ENCODE measurements around the gene MYL12A. TPM values are rescaled to one million over a fixed set of nuclear protein-coding genes. Genes with fewer than 3 reads are reported as not detected.
A peak's percentile ranks its signal among the peaks of the same experiment; 100 is the strongest.

MYL12A gene
- total RNA-seq, 2 experiments from 2014 or later, result 538 to 542 TPM

- peak overlapping the region; percentile 95 for H3K27ac Mint-ChIP-seq
- ChIA-PET CTCF (interaction anchor here (1.2 to 1.9 kb wide), 3 partner anchors 10 to 333 kb away, joined by 5 to 6 read pairs (median 5); no protein-coding TSS in a partner anchor), POLR2A (interaction anchor here (1.1 to 3.5 kb wide), 2 partner anchors 12 to 36 kb away, joined by 7 to 24 read pairs; no protein-coding TSS in a partner anchor)
- peaks cover 20% of the 10 kb centered on the region for H3K36me3 Mint-ChIP-seq
- peak overlapping the region; percentile 89 for H3K4me3 Mint-ChIP-seq
- no peaks in the 10 kb centered on the region for H3K9me3 Mint-ChIP-seq
- no peak for DNase-seq
- intact Hi-C loops (cut with micrococcal nuclease), result loop anchor here (1.0 to 2.0 kb wide), 4 partner anchors 14 to 333 kb away; partner anchors contain the start of gene MYL12A
- H3K4me1 Mint-ChIP-seq (ENCODE audit: low read depth), result peaks cover 60% of the 10 kb centered on the region
- no peaks in the 10 kb centered on the region for H3K27me3 Mint-ChIP-seq
Measured at GRCh38 chr18:3260995-3261372, 13.4 kb downstream of the MYL12A start.

DNA sequence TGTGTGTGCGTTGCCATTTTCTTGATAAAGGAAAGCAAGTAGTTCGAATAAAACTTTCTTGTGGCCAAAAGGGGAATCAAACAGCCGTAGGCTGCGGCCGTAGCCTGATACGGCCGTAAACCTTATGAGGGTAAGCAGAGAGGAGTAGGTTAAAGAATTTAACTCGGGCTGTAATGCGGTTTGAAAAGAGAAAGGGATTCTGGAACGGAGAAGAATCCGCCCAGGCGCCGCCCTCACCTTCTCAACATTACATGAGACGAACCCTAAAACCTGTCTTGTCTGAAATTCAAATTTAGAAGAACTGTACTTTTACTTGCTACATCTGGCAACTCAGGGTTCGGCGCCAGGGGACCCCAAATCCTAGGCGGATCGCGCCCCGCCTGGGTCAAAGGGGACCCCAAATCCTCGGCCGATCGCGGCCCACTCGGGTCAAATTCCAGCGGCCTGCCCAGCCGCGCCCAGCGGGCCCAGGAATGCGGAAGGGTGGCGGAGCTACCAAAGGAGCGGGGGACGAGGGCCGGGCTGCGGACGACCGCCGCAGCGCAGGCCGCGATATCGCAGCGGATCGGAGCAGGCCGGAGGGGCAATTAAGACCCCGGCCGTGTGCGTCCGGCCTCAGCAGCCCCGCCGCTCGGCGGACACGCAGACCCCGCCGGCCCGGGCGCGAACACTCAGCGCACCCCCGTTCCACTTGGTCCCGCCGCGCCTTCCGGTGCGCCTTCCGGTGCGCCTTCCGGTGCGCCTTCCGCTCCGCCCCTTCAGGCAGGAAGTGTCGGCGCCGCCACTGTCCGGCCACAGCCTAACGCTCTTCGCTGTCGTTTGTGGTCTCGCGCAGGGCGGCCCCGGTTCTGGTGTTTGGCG is 14.0 kb downstream of the MYL12A start, which contains the start of gene MYL12B:
Gene MYL12B (plus strand): TSS at position 761 of the 861 bp plus-strand sequence. CDS start 10,766 bp downstream, outside the sequence.
- peak; percentile 85 for DNase-seq
- no peaks in the 10 kb centered on the region for H3K9me3 Mint-ChIP-seq
- H3K27me3 Mint-ChIP-seq, result no peaks in the 10 kb centered on the region
- POLR2A ChIA-PET, result interaction anchor here (0.5 to 3.5 kb wide), 5 partner anchors 12 to 311 kb away, joined by 3 to 24 read pairs (median 3); no protein-coding TSS in a partner anchor
- peak within 1 kb of the TSS; percentile 95 for H3K27ac Mint-ChIP-seq
- CTCF ChIA-PET, result interaction anchor here (1.1 to 1.9 kb wide), 3 partner anchors 10 to 403 kb away, joined by 3 to 6 read pairs (median 5); no protein-coding TSS in a partner anchor
- H3K4me3 Mint-ChIP-seq, result peak within 1 kb of the TSS; percentile 89
- peaks cover 18% of the 10 kb centered on the region for H3K36me3 Mint-ChIP-seq
- intact Hi-C loops (cut with micrococcal nuclease), result loop anchor here (1.0 to 2.0 kb wide), 5 partner anchors 14 to 333 kb away; partner anchors contain the start of gene MYL12A
- H3K4me1 Mint-ChIP-seq (ENCODE audit: low read depth), result peaks cover 62% of the 10 kb centered on the region

GRCh38 chr18:3262234-3263131 is 14.9 kb downstream of the MYL12A start:
- peak overlapping the region; percentile 95 for H3K27ac Mint-ChIP-seq
- peaks cover 10% of the 10 kb centered on the region for H3K36me3 Mint-ChIP-seq
- intact Hi-C loops (cut with micrococcal nuclease), result loop anchor here (2.0 kb wide), 1 partner anchor 196 kb away; no protein-coding TSS in a partner anchor
- peak overlapping the region; percentile 89 for H3K4me3 Mint-ChIP-seq
- ChIA-PET CTCF (interaction anchor here (1.1 to 1.7 kb wide), 5 partner anchors 11 to 402 kb away, joined by 3 to 5 read pairs (median 5); partner anchors contain the start of gene MYL12A), POLR2A (interaction anchor here (0.5 to 3.5 kb wide), 4 partner anchors 13 to 312 kb away, joined by 3 to 24 read pairs (median 3); no protein-coding TSS in a partner anchor)
- no peaks in the 10 kb centered on the region for H3K27me3 Mint-ChIP-seq
- H3K4me1 Mint-ChIP-seq (ENCODE audit: low read depth), result peaks cover 63% of the 10 kb centered on the region
- H3K9me3 Mint-ChIP-seq, result no peaks in the 10 kb centered on the region
- DNase-seq, result peak; percentile 56

- ChIA-PET CTCF (interaction anchor here (0.8 to 2.2 kb wide), 7 partner anchors 14 to 331 kb away, joined by 3 to 8 read pairs (median 4); partner anchors contain the start of gene MYL12A), POLR2A (interaction anchor here (0.8 to 1.8 kb wide), 3 partner anchors 14 to 340 kb away, joined by 3 to 4 read pairs (median 3); no protein-coding TSS in a partner anchor)
- intact Hi-C loops (cut with micrococcal nuclease), result loop anchor here (2.0 kb wide), 1 partner anchor 196 kb away; no protein-coding TSS in a partner anchor
- H3K27ac Mint-ChIP-seq, result peak overlapping the region; percentile 90
- no peaks in the 10 kb centered on the region for H3K27me3 Mint-ChIP-seq
- peak overlapping the region; percentile 89 for H3K4me3 Mint-ChIP-seq
- DNase-seq, result no peak
- H3K9me3 Mint-ChIP-seq, result no peaks in the 10 kb centered on the region
- peaks cover 61% of the 10 kb centered on the region for H3K4me1 Mint-ChIP-seq (ENCODE audit: low read depth)
- peaks cover 5% of the 10 kb centered on the region for H3K36me3 Mint-ChIP-seq
Measured at GRCh38 chr18:3263132-3263700, 15.6 kb downstream of the MYL12A start.

DNA sequence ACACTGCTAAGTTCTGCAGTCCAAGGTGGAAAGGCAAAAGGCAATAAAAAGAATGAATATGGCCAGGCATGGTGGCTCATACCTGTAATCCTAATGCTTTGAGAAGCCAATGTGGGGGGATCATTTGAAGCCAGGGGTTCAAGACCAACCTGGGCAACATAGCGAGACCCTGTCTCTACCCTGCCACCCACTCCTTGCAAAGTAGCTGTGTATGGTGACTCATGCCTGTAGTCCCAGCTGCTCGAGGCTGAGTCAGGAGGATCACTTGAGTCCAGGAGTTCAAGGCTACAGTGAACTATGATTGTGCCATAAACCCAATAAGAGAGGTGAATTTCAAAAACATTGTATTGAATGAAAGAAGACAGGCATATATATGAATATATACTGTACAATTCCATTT is 16.8 kb downstream of the MYL12A start:
- peaks cover 5% of the 10 kb centered on the region for H3K36me3 Mint-ChIP-seq
- peak overlapping the region; percentile 24 for H3K4me3 Mint-ChIP-seq
- H3K9me3 Mint-ChIP-seq, result no peaks in the 10 kb centered on the region
- intact Hi-C loops (cut with micrococcal nuclease), result no loop called here
- H3K27me3 Mint-ChIP-seq, result no peaks in the 10 kb centered on the region
- POLR2A ChIA-PET, result interaction anchor here (1.3 to 1.8 kb wide), 2 partner anchors 16 to 33 kb away, joined by 4 to 5 read pairs; no protein-coding TSS in a partner anchor
- CTCF ChIA-PET, result interaction anchor here (0.5 to 2.2 kb wide), 6 partner anchors 15 to 330 kb away, joined by 3 to 8 read pairs (median 4); no protein-coding TSS in a partner anchor
- H3K27ac Mint-ChIP-seq, result peak overlapping the region; percentile 64
- peaks cover 68% of the 10 kb centered on the region for H3K4me1 Mint-ChIP-seq (ENCODE audit: low read depth)
- DNase-seq, result peak; percentile 40

- Mint-ChIP-seq H3K36me3 (peaks cover 5% of the 10 kb centered on the region), H3K4me3 (peak overlapping the region; percentile 6), H3K4me1 (ENCODE audit: low read depth) (peaks cover 69% of the 10 kb centered on the region), H3K27me3 (no peaks in the 10 kb centered on the region), H3K27ac (peak overlapping the region; percentile 72), H3K9me3 (no peaks in the 10 kb centered on the region)
- ChIA-PET CTCF (interaction anchor here (0.7 to 2.2 kb wide), 4 partner anchors 31 to 401 kb away, joined by 3 to 8 read pairs (median 4); no protein-coding TSS in a partner anchor), POLR2A (no interaction called here)
- intact Hi-C loops (cut with micrococcal nuclease), result loop anchor here (1.0 kb wide), 1 partner anchor 185 kb away; the partner anchor contains the start of gene TGIF1
- no peak for DNase-seq
Measured at GRCh38 chr18:3265564-3266033, 18.0 kb downstream of the MYL12A start.

- Mint-ChIP-seq H3K9me3 (no peaks in the 10 kb centered on the region), H3K27ac (peak overlapping the region; percentile 73), H3K4me1 (ENCODE audit: low read depth) (peaks cover 72% of the 10 kb centered on the region), H3K27me3 (no peaks in the 10 kb centered on the region), H3K4me3 (no peak overlapping the region), H3K36me3 (peaks cover 5% of the 10 kb centered on the region)
- DNase-seq, result no peak
- ChIA-PET POLR2A (no interaction called here), CTCF (interaction anchor here (0.7 to 1.8 kb wide), 3 partner anchors 31 to 400 kb away, joined by 3 to 6 read pairs (median 3); no protein-coding TSS in a partner anchor)
- intact Hi-C loops (cut with micrococcal nuclease), result no loop called here
Measured at GRCh38 chr18:3266062-3266608, 18.5 kb downstream of the MYL12A start.

GRCh38 chr18:3268306-3268705 is 20.7 kb downstream of the MYL12A start:
- intact Hi-C loops (cut with micrococcal nuclease), result no loop called here
- H3K4me3 Mint-ChIP-seq, result no peak overlapping the region
- ChIA-PET POLR2A (no interaction called here), CTCF (interaction anchor here (1.0 kb wide), 1 partner anchor 14 kb away, joined by 3 read pairs; no protein-coding TSS in a partner anchor)
- no peak for DNase-seq
- no peaks in the 10 kb centered on the region for H3K27me3 Mint-ChIP-seq
- H3K36me3 Mint-ChIP-seq, result peaks cover 9% of the 10 kb centered on the region
- H3K4me1 Mint-ChIP-seq (ENCODE audit: low read depth), result peaks cover 89% of the 10 kb centered on the region
- peak overlapping the region; percentile 23 for H3K27ac Mint-ChIP-seq
- no peaks in the 10 kb centered on the region for H3K9me3 Mint-ChIP-seq

DNA sequence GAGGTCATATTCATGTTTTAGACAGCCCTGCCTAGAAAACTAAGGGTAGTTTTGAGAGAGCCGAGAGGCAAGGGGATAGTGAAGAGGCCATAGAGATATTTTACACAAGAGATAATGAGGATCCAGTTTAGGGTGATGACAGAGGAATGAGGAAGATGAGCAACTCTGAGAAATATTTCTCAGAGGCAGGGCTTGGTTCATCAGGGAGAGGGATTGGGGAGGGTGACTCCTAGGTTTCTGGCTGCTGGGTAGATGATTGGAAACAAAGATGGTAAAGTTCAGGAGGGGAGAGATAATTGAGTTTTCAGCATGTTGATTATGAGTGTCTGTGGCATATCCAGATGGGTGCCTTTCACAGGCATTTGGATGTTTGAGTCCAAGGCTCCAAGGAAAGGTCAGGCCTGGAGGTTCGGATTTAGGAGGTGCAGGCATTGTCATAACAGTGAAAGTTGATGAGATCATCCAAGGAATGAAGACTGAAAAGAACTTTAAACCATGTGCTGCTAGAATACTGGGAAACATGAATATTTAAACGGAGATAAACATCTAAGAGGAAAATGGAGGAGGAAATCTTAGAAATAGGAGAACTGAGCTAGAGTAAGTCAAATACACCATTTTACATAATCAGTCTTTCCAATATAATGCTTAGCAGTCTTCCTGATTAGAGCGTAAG is 21.8 kb downstream of the MYL12A start:
- Mint-ChIP-seq H3K27ac (peak overlapping the region; percentile 24), H3K36me3 (peaks cover 11% of the 10 kb centered on the region), H3K27me3 (no peaks in the 10 kb centered on the region), H3K4me1 (ENCODE audit: low read depth) (peaks cover 81% of the 10 kb centered on the region), H3K4me3 (no peak overlapping the region), H3K9me3 (no peaks in the 10 kb centered on the region)
- ChIA-PET POLR2A (no interaction called here), CTCF (interaction anchor here (1.0 kb wide), 1 partner anchor 13 kb away, joined by 3 read pairs; no protein-coding TSS in a partner anchor)
- DNase-seq, result no peak
- intact Hi-C loops (cut with micrococcal nuclease), result no loop called here

- H3K36me3 Mint-ChIP-seq, result peaks cover 10% of the 10 kb centered on the region
- ChIA-PET CTCF (no interaction called here), POLR2A (no interaction called here)
- H3K27ac Mint-ChIP-seq, result peak overlapping the region; percentile 24
- H3K4me1 Mint-ChIP-seq (ENCODE audit: low read depth), result peaks cover 76% of the 10 kb centered on the region
- H3K9me3 Mint-ChIP-seq, result no peaks in the 10 kb centered on the region
- H3K27me3 Mint-ChIP-seq, result no peaks in the 10 kb centered on the region
- DNase-seq, result no peak
- intact Hi-C loops (cut with micrococcal nuclease), result no loop called here
- no peak overlapping the region for H3K4me3 Mint-ChIP-seq
Measured at GRCh38 chr18:3269914-3270299, 22.3 kb downstream of the MYL12A start.

Data from activated CD4-positive, alpha-beta memory T cell treated with anti-CD3 and anti-CD28 coated beads for 36 hours (primary cell).